ENCODE results near the gene TIMD4. TPM values are rescaled to one million over a fixed set of nuclear protein-coding genes. Genes with fewer than 3 reads are reported as not detected.

Gene TIMD4
- total and polyA plus RNA-seq, 12 donors: 0.07 to 2.3 (median 0.18) TPM; not detected in 7

DNA sequence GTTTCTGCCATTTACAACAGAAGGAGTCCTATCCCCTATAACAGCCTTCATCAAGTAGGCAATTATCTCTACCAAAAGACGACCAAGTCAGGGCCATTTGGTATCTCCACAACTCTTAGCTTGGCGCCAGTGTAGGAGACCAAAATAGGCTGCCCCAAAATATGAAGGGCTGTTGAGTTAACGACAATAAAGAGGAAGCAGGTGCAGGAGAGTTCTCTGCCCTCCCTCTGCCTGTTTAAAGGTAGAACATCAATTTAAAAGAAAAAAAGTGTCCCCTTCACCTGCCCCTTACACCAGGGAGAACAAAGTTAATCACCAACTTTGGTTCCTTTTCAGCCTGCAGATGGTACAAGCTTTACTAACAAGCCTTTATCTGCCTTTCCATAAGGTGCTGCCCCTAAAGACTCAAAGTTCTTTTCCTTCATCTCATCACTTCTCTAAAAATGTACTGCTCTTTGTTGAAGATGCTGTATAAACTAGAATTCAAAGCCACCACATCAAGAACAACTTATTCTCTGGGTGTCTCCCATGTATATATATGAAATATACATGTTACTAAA, 79.6 kb downstream of the TIMD4 start:
- H3K4me3 ChIP-seq: no peak overlapping the region
- intact Hi-C loops (cut with DNase I): no loop called here
- H3K4me1 ChIP-seq: no peaks in the 10 kb centered on the region
- DNase-seq (no peak), ATAC-seq (no peak)
- no peak overlapping the region for H3K27ac ChIP-seq
- no peaks in the 10 kb centered on the region for H3K9me3 ChIP-seq
- TF ChIP-seq, protein P1, sequence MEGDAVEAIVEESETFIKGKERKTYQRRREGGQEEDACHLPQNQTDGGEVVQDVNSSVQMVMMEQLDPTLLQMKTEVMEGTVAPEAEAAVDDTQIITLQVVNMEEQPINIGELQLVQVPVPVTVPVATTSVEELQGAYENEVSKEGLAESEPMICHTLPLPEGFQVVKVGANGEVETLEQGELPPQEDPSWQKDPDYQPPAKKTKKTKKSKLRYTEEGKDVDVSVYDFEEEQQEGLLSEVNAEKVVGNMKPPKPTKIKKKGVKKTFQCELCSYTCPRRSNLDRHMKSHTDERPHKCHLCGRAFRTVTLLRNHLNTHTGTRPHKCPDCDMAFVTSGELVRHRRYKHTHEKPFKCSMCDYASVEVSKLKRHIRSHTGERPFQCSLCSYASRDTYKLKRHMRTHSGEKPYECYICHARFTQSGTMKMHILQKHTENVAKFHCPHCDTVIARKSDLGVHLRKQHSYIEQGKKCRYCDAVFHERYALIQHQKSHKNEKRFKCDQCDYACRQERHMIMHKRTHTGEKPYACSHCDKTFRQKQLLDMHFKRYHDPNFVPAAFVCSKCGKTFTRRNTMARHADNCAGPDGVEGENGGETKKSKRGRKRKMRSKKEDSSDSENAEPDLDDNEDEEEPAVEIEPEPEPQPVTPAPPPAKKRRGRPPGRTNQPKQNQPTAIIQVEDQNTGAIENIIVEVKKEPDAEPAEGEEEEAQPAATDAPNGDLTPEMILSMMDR (IDR thresholded peaks at IDR 0.05): no peak
- WGBS, 2 donors: 53 to 70% methylated on average over 3 of the region's 3 CpGs
- peaks cover 0 to 25% (median 0%) of the 10 kb centered on the region in 7 donors for H3K27me3 ChIP-seq
- H3K36me3 ChIP-seq: no peaks in the 10 kb centered on the region

GRCh38 chr5:156879665-156880285, 83.3 kb downstream of the TIMD4 start:
- Histone ChIP-seq H3K27ac (no peak overlapping the region), H3K27me3 (peaks cover 0 to 17% (median 0%) of the 10 kb centered on the region in 7 donors), H3K36me3 (no peaks in the 10 kb centered on the region), H3K9me3 (no peaks in the 10 kb centered on the region), H3K4me3 (no peak overlapping the region), H3K4me1 (no peaks in the 10 kb centered on the region)
- ATAC-seq (no peak), DNase-seq (no peak)
- intact Hi-C loops (cut with DNase I): no loop called here
- WGBS, 2 donors: 71 to 74% methylated on average over 3 of the region's 3 CpGs
- TF ChIP-seq, protein P1 (IDR thresholded peaks at IDR 0.05): no peak

DNA sequence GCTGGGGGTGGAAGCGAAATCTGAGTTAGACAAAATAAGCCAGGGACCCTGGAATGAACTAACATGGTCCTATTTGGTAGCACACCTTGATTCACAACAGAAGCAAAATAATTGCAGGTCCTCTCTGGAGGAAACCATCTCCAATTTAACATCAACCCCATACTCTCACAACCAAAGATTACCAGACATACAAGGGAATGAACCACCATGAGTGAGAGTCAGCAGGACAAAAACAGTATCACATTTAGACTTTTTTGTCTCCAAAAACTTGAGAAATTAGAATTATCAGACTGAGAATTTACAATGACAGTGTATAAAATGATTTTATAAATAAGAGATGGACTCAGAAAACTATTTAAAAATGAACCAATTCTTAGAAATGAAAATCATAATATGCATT, 91.8 kb downstream of the TIMD4 start:
- Histone ChIP-seq H3K4me1 (no peaks in the 10 kb centered on the region), H3K9me3 (peaks cover 0 to 34% (median 9%) of the 10 kb centered on the region in 11 donors), H3K36me3 (no peaks in the 10 kb centered on the region), H3K27ac (no peak overlapping the region), H3K27me3 (no peaks in the 10 kb centered on the region), H3K4me3 (no peak overlapping the region)
- ATAC-seq: no peak
- WGBS, 2 donors: 83 to 86% methylated on average over 1 of the region's 1 CpG
- no peak for DNase-seq
- TF ChIP-seq, protein P1 (IDR thresholded peaks at IDR 0.05): no peak
- intact Hi-C loops (cut with DNase I): no loop called here

- no peak for ATAC-seq
- TF ChIP-seq, protein P1 (IDR thresholded peaks at IDR 0.05): no peak
Measured at GRCh38 chr5:156870498-156870839, 92.6 kb downstream of the TIMD4 start.

More at GRCh38 chr5:156870498-156870839, 92.6 kb downstream of the TIMD4 start:
- WGBS, 2 donors: 67 to 82% methylated on average over 1 of the region's 1 CpG
- Histone ChIP-seq H3K27me3 (no peaks in the 10 kb centered on the region), H3K27ac (no peak overlapping the region), H3K36me3 (no peaks in the 10 kb centered on the region), H3K4me1 (no peaks in the 10 kb centered on the region), H3K4me3 (no peak overlapping the region), H3K9me3 (peaks cover 0 to 34% (median 9%) of the 10 kb centered on the region in 11 donors)
- DNase-seq: no peak
- intact Hi-C loops (cut with DNase I): no loop called here

Other genes with a start within 250 kb of the TIMD4 start
- gene PPP1R2B, start 112.9 kb downstream of the TIMD4 start, total RNA-seq: under 1 TPM in 4 of 10 donors, not detected in 6; 0.14 to 0.16 (median 0.15) TPM
- under 1 TPM in 1 of 2 donors, not detected in 1; 0.03 TPM for gene PPP1R2B, start 112.9 kb downstream of the TIMD4 start, polyA plus RNA-seq
- gene HAVCR1, start 95.9 kb upstream of the TIMD4 start, total RNA-seq: under 1 TPM in 3 of 10 donors, not detected in 7; 0.15 to 0.36 (median 0.19) TPM
- gene HAVCR1, start 95.9 kb upstream of the TIMD4 start, polyA plus RNA-seq: not detected
- 10 to 100 TPM in 1 of 10 donors, 1 to 10 TPM in 7, under 1 TPM in 2; 0.76 to 14.9 (median 1.9) TPM for gene HAVCR2, start 145.8 kb upstream of the TIMD4 start, total RNA-seq
- gene HAVCR2, start 145.8 kb upstream of the TIMD4 start, polyA plus RNA-seq: 1 to 10 TPM; 1.4 to 1.6 TPM
- 10 to 100 TPM in 2 of 10 donors, 1 to 10 TPM in 8; 7.3 to 11.5 (median 9.3) TPM for gene MED7, start 179.6 kb upstream of the TIMD4 start, total RNA-seq
- gene MED7, start 179.6 kb upstream of the TIMD4 start, polyA plus RNA-seq: 1 to 10 TPM; 8.5 to 9.7 TPM
- not detected for gene GARIN3, start 203.0 kb upstream of the TIMD4 start, total RNA-seq
- gene GARIN3, start 203.0 kb upstream of the TIMD4 start, polyA plus RNA-seq: not detected
- gene ITK, start 217.6 kb upstream of the TIMD4 start, total RNA-seq: 1 to 10 TPM in 4 of 10 donors, under 1 TPM in 5, not detected in 1; 0.09 to 4.7 (median 0.81) TPM
- under 1 TPM; 0.15 to 0.20 TPM for gene ITK, start 217.6 kb upstream of the TIMD4 start, polyA plus RNA-seq

All from heart right ventricle (tissue), 16 donors.